GM23248 (cell line): ENCODE measurements around the gene LRRC63.

Source experiments
- EZH2 ChIP-seq: fragments of 200-600 bp; sonication (generic); IDR thresholded peaks from 2 replicates; pipeline ENCODE4 v1.6.1; 2018; ENCODE audit warnings: antibody characterized with exemption, mild to moderate bottlenecking; ENCODE audit not compliant: insufficient read depth, poor library complexity, severe bottlenecking
- EZH2phosphoT487 ChIP-seq: fragments of 200-600 bp; sonication (generic); IDR thresholded peaks from 2 replicates; pipeline ENCODE4 v1.6.1; 2018; ENCODE audit warnings: antibody characterized with exemption, moderate library complexity, mild to moderate bottlenecking, low read depth; ENCODE audit not compliant: insufficient read depth

GRCh38 chr13:46170687-46171086, 41.0 kb upstream of the LRRC63 start:
- TF ChIP-seq EZH2 (no peak), EZH2phosphoT487 (no peak)
